Suppressor macrophage treated with lipopolysaccharide for 4 hours (primary cell): ENCODE results near the gene ASAH2B.

Source experiments
- DNase-seq: peaks from one replicate; pipeline ENCODE4 v3.0.0-alpha.2; 2020

Gene ASAH2B

DNA sequence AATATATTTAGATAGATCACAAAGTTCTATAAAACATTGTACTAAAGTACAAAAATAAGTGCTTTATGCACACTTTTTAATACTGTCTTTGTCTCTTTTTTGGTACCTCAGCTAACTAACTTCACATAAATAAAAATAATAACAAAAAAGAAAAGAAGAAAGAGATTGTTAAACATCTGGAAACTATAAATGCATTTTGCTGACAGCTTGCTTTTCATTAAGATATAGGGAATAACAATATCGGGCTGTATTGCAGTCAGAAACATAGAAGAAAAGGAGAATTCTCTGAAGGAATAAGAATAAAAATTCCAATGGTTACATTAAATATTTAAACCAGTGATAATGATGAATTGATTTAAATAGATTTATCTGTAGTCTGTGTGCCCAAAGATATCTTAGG, 59.9 kb downstream of the ASAH2B start:
- DNase-seq = no peak

DNA sequence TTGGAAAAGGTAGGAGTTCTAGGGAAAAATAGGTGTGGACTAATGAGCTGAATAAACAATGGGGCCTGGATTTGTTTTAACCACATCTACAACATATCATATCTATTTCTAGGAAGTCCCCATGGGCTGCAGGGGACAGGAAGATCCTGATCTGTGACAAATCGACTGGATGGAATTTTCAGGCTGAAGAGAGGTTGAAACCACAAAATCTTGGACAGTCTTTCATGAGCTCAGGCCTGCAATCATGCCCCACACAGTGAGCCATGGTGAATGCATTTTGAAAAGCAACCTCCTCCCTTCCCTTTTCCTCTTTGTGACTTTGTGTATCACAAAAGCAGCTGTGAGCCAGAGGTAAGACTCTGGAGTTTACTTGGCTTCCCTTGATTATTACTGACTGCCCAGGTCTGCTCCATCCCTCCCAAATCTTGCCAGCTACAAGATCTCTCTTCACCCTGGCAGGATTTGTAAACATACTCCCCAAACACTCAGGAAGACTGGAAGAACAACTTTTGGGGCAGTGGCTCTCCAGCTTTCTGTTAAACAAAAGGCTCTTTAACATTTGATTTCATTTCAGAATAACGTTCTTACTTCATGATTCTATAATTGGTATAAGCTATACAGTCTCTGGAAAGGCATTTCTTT, 66.4 kb downstream of the ASAH2B start:
- no peak for DNase-seq

DNA sequence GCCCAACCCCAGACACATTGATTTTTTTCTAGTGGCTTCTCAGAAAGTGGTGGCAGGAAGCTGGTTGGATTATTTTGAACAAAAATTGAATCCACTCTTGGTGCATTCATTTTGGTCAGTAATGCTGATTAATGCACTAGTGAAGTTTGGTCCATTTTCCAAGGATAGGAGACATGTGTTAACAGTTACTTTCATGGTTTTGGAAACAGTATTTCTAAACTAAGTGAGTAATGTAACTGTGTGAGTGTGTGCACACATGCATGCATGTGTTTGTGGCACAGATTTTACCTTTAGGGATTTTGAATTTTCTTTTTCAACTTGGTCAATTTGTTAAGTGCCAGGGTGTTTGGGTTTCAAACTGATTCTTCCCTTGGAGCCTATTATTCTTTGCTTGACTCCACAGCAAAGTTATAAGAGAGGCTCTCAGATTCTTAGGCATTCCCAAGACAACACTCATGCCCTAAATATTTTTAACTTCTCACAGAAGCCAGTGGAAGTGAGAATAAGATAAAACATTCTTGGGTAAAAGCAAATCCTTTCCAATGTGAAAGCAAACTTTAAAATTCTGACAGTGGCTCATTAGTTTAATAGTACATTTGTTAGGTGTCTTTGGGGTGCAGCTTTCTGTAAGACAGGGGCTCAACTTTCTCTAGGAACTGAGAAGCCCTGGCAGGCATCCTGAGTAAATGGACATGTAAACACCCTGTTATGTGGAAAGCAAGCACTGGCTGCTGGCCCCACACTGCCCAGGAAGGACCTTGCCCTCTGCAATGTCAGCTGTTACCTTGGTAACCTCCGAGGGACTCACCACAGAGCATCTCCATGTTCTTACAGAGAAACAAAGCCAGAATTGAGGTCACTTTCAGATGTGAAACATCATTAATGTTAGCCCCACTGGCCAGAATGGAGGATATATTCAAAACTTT, 68.4 kb downstream of the ASAH2B start:
- DNase-seq = no peak
